Sciatic nerve (tissue), 2 donors: ENCODE results near the gene BRD7. TPM values are rescaled to one million over a fixed set of nuclear protein-coding genes. Genes with fewer than 3 reads are reported as not detected.

ENCODE experiments used
- ATAC-seq: fragments of 200-7000 bp; cut with Tn5 transposase; one replicate; pipeline ENCODE4 v1.9.1; 2020; ENCODE audit warnings: mild to moderate bottlenecking, moderate library complexity
- DNase-seq: peaks from one replicate; pipeline ENCODE4 v3.0.0-alpha.2; 2020; ENCODE audit warnings: low spot score
- intact Hi-C: fragments of 100-400 bp; cut with DNase I; formaldehyde crosslinking; loops from one replicate; pipeline ENCODE4 v1.14.2; 2022
- total RNA-seq: library from RNA; stranded (reverse); fragmentation: NEBNext Ultra II Directional; extraction: Animal tissue kit (Norgen Biotek cat#: 25700); gene quantifications from one replicate; pipeline ENCODE4 v1.2.1, GENCODE V29; 2021
- donor health status: DM: no; HTN: no; CAD: no.
- donor health status: DM: no; HTN: no; CAD: no.

Gene BRD7
- 73.5 TPM for total RNA-seq

- intact Hi-C loops = loop anchor here (10.0 kb wide), 1 partner anchor 154 kb away; no protein-coding TSS in a partner anchor
- ATAC-seq (peak; percentile 78), DNase-seq (peak; percentile 72)
Observed at GRCh38 chr16:50368410-50369132, at the start of gene BRD7. TSS of gene BRD7 (minus strand) at chr16:50368988. CDS start at chr16:50368774, 214 bp downstream.

- DNase-seq (no peak), ATAC-seq (no peak)
- intact Hi-C loops = no loop called here
Observed at GRCh38 chr16:50416388-50416787, 47.6 kb upstream of the BRD7 start.

GRCh38 chr16:50414152-50414551, 45.4 kb upstream of the BRD7 start:
- DNase-seq (no peak), ATAC-seq (no peak)
- intact Hi-C loops = no loop called here

GRCh38 chr16:50411034-50411433, 42.2 kb upstream of the BRD7 start:
- ATAC-seq (no peak), DNase-seq (no peak)
- intact Hi-C loops = no loop called here

- intact Hi-C loops = no loop called here
- DNase-seq (no peak), ATAC-seq (no peak)
Observed at GRCh38 chr16:50408001-50408561, 39.3 kb upstream of the BRD7 start.

GRCh38 chr16:50407351-50407750, 38.6 kb upstream of the BRD7 start:
- ATAC-seq (no peak), DNase-seq (no peak)
- intact Hi-C loops = no loop called here

- intact Hi-C loops = no loop called here
- ATAC-seq (no peak), DNase-seq (no peak)
Observed at GRCh38 chr16:50403491-50403890, 34.7 kb upstream of the BRD7 start.

- no peak for DNase-seq
- no peak for ATAC-seq
- intact Hi-C loops = no loop called here
Observed at GRCh38 chr16:50402298-50402895, 33.6 kb upstream of the BRD7 start.

- intact Hi-C loops = no loop called here
- ATAC-seq (no peak), DNase-seq (no peak)
Observed at GRCh38 chr16:50401355-50401754, 32.6 kb upstream of the BRD7 start.

- intact Hi-C loops = no loop called here
- DNase-seq = no peak
- ATAC-seq = no peak
Observed at GRCh38 chr16:50400967-50401348, 32.2 kb upstream of the BRD7 start.

- no peak for ATAC-seq
- no peak for DNase-seq
- intact Hi-C loops = no loop called here
Observed at GRCh38 chr16:50400312-50400966, 31.7 kb upstream of the BRD7 start.

- ATAC-seq (no peak), DNase-seq (no peak)
- intact Hi-C loops = no loop called here
Observed at GRCh38 chr16:50399411-50399810, 30.6 kb upstream of the BRD7 start.

- intact Hi-C loops = no loop called here
Observed at GRCh38 chr16:50398336-50398735, 29.5 kb upstream of the BRD7 start.

GRCh38 chr16:50396761-50397535, 28.2 kb upstream of the BRD7 start:
- no peak for DNase-seq
- intact Hi-C loops = no loop called here
- no peak for ATAC-seq

More at GRCh38 chr16:50398336-50398735, 29.5 kb upstream of the BRD7 start:
- DNase-seq (no peak), ATAC-seq (no peak)

- no peak for ATAC-seq
- intact Hi-C loops = no loop called here
- no peak for DNase-seq
Observed at GRCh38 chr16:50395763-50396710, 27.2 kb upstream of the BRD7 start.

- ATAC-seq (no peak), DNase-seq (no peak)
- intact Hi-C loops = no loop called here
Observed at GRCh38 chr16:50393858-50394802, 25.3 kb upstream of the BRD7 start.

GRCh38 chr16:50393416-50393815, 24.6 kb upstream of the BRD7 start:
- DNase-seq = no peak

More at GRCh38 chr16:50393416-50393815, 24.6 kb upstream of the BRD7 start:
- ATAC-seq = no peak
- intact Hi-C loops = no loop called here
